GM19452 (cell line): Measurements from ENCODE around the gene EPM2AIP1.
A peak's percentile ranks its signal among the peaks of the same experiment; 100 is the strongest.
"Not testable (repeated sequence)": the region's sequence is repeated elsewhere in the genome, so short reads cannot be mapped to it uniquely, and the experiment has no call there.

Experiments
- ATAC-seq: cut with Tn5 transposase; IDR thresholded peaks from one replicate; pipeline ENCODE4 v1.9.1; 2021; ENCODE audit not compliant: unreplicated experiment

EPM2AIP1 gene

GRCh38 chr3:36993326-36994283, 674 bp upstream of the EPM2AIP1 start, which contains the start of gene MLH1:
Gene MLH1, plus strand, starts transcription at chr3:36993518. Its CDS starts 30 bp downstream, at chr3:36993548.
- peak; percentile 93 for ATAC-seq

GRCh38 chr3:36991923-36992805, 767 bp downstream of the EPM2AIP1 start:
- ATAC-seq, result no peak

DNA sequence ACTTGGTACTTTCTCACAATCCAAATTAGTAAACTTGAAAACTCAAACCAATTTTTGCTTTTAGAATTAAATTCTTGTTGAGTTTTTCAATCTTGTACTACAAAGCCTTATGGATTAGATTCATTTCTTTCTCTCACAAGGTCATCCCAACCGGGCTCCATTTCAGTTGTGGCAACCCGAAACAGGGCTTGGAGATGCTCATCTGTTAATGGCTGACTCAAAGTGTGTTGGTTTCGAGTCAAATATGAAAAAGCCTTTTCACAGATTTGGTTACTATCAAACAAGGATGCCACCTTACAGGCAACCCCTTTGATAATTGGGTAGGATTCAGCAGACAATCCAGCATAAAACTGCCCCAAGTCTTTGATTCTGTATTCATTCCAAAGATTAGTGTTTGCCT, 1.8 kb downstream of the EPM2AIP1 start:
- no peak for ATAC-seq

DNA sequence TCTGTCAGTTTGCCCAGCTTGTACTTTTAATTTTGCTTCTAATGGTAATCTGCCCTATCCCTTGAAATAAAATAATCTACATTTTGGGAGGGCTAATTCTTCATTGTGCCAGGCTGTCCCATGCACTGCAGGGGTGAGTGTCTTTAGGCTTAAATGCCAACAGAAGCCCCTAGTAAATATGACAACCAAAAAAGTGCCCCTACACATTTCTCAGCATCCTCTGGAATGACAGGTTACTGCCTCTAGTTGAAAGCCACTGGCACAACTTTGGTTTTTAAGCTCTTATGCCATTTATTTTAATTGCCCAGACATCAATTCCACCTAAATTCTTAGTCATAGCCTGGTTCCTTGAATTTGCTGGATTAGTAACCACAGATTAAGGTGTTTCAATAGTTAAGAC, 3.4 kb downstream of the EPM2AIP1 start:
- no peak for ATAC-seq

GRCh38 chr3:36989005-36989404, 3.9 kb downstream of the EPM2AIP1 start:
- no peak for ATAC-seq

GRCh38 chr3:36988356-36988755, 4.6 kb downstream of the EPM2AIP1 start:
- no peak for ATAC-seq

GRCh38 chr3:36981006-36981405, 11.9 kb downstream of the EPM2AIP1 start:
- ATAC-seq, result no peak

DNA sequence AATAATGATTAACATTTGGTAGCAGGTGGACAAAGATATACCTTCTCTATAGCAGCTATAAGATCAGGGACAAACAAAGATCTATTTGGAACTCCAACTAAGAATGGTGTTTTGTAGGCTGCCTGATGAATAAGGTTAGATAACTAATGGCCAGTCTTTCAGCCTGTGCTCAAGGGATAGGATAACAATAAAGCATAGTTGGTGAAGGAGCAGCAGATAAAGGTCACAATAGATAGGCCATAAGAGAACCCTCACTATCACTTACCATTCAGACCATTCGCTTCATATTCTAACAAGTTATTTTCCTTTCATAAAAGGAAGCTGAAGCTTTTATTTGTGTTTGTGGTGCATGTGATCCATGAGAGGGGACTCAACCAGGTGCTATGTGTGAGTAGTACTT, 19.8 kb downstream of the EPM2AIP1 start:
- ATAC-seq, result no peak

DNA sequence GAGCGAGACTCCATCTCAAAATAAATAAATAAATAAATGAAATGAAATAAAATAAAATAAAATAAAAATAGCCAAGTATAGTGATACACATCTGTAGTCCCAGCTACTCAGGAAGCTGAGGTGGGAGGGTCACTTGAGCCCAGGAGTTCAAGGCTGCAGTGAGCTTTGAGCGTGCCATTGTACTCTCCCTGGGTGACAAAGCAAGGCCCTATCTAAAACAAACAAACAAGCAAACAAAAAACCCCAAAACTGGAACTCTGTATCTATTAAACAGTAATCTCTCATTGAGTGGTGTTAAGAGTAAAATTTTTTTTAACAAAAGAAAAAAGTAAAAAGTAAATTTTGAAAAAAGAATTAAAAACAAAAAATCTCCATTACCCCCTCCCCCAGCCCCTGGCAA, 20.8 kb downstream of the EPM2AIP1 start:
- ATAC-seq, result no peak

- peak; percentile 99 for ATAC-seq
Observed at GRCh38 chr3:36969540-36970432, 23.1 kb downstream of the EPM2AIP1 start.

DNA sequence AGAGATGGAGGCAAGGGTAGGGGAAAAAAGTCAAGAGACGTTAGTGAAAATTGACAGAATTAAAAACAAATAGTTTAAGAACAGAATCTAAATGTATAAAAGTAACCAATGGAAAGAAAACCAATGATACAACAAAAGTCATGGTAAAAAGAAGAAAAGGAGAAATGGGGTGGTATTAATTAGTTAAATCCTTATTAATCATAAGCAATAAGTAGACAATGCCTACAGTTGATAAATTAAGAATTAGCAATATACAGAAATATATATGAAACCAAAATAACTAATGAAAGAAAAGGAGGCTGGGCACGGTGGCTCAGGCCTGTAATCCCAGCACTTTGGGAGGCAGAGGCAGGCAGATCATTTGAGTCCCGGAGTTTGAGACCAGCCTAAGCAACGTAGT, 23.8 kb downstream of the EPM2AIP1 start:
- ATAC-seq, result no peak

DNA sequence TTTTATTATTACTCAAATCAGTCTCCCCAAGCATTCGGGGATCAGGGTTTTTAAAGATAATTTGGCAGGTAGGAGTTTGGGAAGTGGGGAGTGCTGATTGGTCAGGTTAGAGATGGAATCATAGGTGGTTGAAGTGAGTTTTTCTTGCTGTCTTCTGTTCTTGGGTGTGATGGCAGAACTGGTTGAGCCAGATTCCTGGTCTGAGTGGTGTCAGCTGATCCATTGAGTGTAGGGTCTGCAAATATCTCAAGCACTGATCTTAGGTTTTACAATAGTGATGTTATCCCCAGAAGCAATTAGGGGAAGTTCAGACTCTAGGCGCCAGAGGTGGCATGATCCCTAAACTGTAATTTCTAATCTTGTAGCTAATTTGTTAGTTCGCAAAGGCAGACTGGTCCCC, 27.5 kb downstream of the EPM2AIP1 start:
- ATAC-seq, result no peak

- ATAC-seq, result peak; percentile 58
Observed at GRCh38 chr3:36964817-36965216, 28.1 kb downstream of the EPM2AIP1 start.

- ATAC-seq, result no peak
Observed at GRCh38 chr3:36964331-36964730, 28.6 kb downstream of the EPM2AIP1 start.

DNA sequence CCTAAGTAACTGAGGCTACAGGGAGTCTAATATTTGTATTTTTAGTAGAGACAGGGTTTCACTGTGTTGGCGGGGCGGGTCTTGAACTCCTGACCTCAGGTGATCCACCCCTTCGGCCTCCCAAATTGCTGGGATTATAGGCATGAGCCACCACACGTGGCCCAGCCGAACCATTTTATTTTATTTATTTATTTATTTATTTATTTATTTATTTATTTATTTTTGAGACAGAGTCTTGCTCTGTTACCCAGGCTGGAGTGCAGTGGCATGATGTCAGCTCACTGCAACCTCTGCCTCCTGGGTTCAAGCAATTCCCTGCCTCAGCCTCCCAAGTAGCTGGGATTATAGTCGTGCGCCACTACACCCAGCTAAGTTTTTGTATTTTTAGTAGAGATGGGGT, 29.9 kb downstream of the EPM2AIP1 start:
- ATAC-seq, result not testable (repeated sequence)

GRCh38 chr3:36960502-36960901, 32.4 kb downstream of the EPM2AIP1 start:
- ATAC-seq, result no peak

DNA sequence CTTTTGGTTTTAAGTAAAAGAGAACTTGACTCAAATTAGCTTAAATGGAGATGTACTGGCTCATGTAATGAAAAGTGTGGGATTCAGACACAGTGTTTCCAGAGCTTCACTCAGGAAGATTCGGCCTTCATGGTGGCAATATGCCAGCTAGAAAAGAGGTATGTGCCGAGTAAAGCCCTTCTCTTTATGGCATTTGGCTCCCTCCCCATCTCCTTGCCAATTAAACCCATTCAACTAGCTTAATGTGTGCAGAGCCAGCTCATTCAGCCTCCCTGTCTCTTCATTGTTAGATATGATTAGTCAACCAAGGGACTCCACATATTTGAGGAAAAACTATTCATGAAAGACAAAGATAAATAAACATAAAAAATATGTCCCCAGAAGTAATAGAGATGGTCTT, 33.1 kb downstream of the EPM2AIP1 start:
- ATAC-seq, result no peak

- no peak for ATAC-seq
Observed at GRCh38 chr3:36957862-36958686, 34.9 kb downstream of the EPM2AIP1 start.

DNA sequence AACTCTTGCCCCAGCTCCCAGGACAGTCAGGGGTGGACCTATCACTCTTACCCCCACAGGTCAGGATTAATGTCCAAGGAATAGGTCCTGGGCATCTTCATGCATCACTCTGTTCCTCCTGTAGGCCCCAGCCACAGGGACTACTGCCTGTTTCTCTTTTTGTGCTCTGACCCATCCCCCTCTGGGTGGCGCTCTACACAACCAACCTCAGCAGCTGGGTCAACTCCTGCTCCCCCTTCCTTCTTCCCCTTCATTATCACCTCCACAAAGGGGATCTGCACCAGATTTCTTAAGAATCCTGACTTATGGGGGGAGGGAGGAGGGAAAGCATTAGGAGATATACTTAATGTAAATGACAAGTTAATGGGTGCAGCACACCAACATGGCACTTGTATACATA, 35.9 kb downstream of the EPM2AIP1 start:
- ATAC-seq, result no peak

DNA sequence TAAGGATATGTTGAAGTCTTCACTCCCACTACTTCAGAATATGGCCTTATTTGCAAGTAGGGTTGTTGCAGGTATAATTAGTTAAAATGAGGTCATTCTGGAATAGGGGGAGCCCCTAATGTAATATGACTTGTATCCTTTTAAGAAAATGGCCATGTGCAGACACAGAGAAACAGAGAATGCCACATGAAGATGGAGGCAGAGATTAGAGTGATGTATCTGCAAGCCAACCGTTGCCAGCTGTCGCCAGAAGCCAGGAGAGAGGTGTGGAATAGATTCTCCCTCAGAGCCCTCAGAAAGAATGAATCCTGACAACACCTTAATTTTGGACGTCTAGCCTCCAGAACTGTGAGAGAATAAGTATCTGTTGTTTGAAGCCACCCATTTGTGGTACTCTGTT, 36.8 kb downstream of the EPM2AIP1 start:
- no peak for ATAC-seq
